HG03280 (cell line): ENCODE data around the gene NAV1.
"Not testable (repeated sequence)": the region's sequence is repeated elsewhere in the genome, so short reads cannot be mapped to it uniquely, and the experiment has no call there.

Experiments
- ATAC-seq: cut with Tn5 transposase; IDR thresholded peaks from one replicate; pipeline ENCODE4 v1.9.1; 2021; ENCODE audit warnings: mild to moderate bottlenecking, moderate library complexity; ENCODE audit not compliant: unreplicated experiment

NAV1 gene

DNA sequence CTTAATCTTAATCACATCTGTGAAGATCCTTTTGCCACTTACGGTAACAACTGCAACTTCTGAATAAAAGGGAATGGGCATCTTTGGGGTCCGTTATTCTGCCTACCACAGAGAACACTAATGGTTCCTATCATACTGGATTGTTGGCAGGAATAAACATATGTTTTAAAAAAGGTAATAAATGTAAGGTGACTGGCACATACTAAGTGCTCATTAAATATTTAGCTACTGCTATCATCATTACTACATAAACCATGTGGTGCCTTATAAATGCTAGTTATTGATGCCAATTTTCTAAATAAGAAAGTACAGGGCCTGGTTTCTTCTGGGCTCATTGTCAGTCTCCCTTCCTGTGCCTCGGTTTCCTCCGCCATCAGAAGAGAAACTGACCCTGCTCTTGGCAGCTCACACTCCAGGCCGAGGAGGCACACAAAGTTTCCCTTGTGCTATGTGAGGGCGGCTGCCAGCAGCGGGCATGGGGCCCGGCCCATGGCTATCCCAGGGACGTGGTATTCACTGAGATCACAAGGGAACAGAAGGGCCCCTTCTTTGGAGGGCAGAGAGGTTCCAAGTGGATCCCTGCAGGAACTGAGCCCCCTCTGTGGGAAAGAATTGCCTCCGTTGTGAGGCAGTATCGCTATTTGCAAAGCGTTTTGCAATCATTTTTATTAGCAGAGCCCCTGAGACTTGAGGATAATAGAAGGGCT lies 26.2 kb downstream of the NAV1 start:
- no peak for ATAC-seq

DNA sequence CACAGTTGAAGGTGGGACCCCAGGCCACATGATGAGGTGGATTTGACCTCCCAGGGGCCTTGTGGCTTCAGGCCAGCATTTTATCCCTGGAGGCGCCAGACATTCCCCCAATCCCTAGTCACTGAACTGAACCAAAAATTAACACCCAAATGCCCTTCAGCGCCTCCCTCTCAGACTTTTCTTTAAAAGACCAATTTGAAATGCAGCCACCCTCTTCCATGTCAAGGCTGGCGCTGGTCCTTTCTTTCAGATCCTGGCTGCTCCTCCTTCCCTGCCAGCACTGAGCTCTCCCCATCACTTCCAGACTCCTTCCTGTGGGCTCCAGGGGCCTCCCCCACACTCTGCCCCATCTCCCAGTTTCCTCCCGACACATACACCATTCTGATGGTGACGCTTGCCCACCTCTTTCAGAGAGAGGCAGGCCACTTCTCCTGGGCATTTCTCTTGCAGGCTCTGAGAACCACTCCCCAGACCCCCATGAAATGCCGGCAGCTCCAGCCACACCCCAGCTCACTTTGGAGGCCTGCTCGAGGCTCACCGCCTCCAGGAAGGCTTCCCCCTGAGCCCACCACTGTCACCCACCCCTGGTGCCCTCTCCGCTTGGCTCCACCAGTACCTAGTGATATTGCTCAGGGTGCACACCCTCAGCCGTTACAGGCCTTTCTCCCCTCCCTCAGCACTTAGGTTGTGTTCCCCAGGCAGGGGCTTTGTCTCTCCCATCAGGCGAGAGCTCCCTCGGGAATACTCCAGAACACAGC lies 27.0 kb downstream of the NAV1 start:
- no peak for ATAC-seq

DNA sequence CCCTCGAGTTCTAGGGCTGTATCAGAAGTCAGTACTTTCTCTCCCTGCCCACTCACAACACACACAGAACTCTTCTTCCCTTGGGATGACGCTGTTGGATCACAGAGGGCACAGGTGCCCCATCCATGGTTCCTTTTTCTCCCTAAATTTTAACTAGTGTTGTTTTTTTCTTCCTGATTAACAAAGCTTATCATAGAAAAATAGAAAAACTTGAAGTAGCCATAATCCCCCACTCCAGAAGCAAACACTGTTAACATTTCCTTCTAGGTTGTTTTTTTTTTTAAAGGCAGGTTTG lies 27.5 kb downstream of the NAV1 start:
- no peak for ATAC-seq

DNA sequence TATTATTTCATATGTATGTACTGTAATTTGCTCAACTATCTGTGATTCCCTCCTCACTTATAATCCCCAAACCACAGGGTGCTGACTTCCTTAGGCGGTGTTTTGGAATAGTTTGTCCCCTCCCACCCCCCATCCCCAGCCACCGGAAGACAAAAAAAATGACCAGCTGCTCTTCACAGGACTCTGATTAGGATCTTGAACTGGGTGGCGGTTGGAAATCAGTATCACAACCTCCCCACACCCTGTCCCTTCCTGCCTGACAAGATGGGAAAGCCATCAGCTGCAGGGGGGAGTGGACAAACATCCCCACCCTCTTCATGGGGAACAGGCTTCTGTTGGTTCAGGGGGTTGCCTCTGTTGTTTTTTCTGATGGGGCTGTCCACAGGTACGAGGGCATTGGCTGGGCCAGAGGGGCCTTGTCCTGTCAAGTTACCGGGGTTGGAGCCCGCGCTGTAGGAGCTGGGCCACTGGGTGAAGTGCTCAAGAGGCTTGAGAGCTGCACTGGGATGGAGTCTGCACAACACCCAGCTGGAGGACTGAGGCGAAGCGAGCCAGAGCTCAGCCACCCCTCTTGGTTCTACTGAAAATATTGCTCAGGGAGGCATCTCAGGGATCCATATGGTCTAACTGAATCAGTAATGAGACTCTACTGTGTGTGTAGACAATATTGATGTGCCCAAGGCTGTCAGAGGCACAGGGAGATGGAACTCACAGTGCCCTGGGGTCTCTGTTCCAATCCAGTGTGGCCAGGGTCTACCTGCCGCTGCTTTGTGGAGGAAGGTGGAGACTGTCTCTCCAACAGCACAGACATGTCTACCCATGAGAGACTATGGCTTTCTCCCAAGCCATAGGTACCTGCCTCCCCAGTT lies 28.2 kb downstream of the NAV1 start:
- ATAC-seq: no peak

DNA sequence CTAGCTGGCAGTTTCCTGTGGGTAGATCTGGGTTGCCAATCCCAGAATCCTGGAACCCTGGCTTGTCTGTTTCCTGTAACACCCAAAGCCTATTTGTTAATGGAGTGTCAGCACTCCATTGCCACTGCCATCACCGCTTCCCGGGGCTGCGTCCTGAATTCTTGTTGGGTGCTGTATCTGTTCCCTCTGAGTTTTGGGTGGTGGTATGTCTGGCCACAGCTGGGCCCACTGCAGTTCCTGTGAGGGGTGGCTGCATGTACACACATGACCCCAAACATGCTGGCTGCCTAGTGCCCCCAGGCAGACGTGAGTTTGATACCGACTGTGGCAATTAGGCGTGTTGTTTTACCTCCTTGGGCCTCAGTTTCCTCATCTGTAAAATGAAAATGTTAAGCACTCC lies 29.3 kb downstream of the NAV1 start:
- no peak for ATAC-seq

DNA sequence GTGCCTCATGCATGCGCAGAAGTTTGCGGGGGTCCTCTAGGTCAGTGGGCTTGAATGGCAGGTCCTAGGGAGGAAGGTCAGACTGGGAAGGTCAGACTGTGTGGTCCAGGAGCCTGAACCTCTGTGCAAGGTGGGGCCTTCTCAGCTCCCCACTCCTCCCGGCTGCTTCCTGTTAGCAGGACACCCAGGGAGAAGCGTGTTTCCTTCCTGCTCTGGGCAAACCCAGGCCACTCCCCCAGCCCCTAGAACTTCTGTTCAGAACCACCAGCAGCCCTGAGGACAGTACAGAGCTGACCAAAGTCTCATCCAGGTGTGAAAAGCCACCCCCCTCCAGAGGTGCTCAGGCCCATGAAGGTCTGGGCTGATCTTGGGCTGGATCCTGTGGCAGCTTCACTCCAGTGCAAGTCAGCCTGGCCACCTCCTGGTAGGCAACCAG lies 29.9 kb downstream of the NAV1 start:
- no peak for ATAC-seq

DNA sequence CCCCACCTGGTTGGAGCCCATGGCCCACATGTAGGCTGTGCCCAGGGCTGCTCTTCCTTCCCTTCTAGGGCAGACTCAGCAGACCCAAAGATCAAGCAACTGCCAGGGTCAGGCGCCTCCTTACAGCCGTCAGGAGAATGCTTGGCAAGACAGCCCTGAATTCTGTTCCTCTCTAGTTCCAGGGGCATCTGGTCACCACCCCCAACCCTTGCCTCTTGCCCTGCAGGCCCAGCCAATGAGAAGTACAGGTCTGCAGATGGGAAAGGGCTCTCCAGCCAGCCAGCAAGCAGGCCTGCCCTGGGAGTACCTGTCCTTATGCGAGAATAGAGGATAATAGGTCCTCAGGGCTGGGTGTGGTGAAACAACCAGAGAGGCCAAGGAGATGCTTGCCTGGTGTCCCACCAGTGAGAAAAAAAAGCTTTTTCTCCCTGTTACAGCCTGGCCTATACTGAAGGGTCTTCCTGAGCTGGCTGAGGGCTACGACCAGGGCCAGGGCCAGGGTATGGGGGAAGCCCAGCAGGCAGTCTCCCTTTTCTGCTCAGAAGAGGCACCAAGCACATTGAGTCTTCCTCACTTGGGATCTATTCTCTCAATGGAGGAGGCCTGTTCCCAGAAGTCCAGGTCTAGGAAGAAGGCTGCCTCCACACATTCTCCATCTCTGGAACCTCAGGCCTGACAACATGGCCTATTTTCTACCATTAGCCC lies 31.4 kb downstream of the NAV1 start:
- ATAC-seq: no peak

DNA sequence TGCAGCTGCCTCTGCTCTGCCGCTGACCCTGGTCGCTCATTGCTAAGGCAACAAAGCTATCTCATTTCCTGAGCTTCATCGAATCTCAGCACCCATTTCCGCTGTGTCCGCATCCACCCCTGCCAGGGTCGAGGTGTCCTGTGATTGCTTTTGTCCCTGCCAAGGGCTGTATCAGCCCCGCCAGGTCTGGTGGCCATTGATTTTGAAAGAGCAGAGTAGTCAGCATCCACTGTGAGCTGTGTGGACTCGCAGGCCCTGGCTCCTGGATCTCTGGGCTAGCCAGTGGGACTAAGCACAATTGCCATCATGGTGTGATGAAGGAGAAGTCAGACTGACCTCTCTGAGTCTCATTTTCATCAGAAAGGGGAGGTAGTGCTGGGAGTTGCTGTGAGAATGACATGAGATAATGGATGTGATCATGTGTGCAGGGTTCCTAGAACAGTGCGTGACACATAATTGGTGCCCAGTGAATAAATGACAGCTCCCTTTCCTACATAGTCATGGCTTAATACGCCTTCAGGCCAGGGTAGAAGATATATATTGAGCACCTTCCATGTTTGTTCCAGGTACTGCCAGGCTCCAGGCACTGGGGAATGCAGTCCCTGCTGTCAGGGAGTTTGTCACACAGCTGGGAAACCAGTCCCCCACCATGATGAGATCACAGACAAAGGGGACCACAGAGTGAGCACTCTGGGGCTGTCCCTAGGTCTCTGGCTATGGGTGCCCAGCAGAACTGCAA lies 32.1 kb downstream of the NAV1 start:
- ATAC-seq: no peak

DNA sequence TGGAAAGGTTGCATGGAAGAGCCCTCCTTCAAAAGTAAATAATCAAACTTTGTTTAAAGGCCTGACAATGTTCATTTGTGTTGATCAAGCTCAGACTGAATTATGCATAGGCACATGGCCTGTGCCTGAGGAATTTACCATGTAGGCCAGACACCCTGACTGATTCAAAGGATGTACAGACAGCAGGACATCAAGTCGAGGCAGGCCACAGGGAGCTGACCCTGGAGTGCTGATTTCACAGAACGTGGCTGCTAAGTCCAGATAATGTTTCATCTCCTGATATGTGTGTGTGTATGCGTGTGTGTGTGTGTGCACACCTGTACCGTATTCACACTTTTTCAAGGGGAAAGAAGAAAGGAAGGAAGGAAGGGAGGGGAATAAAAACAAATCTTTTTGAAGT lies 34.1 kb downstream of the NAV1 start:
- no peak for ATAC-seq

DNA sequence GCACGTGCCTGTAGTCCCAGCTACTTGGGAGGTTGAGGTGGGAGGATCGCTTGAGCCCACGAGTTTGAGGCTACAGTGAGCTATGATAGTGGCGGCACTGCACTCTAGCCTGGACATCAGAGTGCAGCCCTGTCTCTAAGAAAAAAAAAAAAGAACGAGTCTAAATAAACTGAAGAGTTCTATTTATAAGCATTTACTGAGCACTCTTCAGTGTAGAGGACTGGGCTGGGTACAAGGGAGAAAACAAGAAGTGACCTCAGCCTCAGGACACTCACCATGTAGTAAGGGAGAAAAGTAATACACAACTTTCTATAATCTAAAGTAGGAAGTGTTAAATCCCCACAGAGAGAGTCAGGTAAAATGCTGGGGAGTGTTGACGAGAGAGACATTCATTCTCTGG lies 35.0 kb downstream of the NAV1 start:
- no peak for ATAC-seq

DNA sequence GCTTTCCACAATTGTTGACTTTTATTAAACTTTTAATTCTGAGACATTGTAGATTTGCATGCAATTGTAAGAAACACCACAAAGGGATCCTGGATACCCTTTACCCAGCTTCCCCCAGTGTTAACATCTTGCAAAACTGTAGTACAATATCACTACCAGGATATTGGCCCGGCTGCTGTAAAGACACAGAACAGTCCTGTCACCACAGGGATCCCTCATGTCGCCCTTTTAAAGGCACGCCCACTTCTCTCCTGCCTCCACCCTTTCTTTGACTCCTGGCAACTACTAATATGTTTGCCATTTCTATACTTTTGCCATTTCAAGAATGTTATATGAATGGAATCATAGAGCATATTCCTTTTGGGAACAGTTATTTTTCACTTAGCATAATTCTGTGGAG lies 37.0 kb downstream of the NAV1 start:
- ATAC-seq: no peak

DNA sequence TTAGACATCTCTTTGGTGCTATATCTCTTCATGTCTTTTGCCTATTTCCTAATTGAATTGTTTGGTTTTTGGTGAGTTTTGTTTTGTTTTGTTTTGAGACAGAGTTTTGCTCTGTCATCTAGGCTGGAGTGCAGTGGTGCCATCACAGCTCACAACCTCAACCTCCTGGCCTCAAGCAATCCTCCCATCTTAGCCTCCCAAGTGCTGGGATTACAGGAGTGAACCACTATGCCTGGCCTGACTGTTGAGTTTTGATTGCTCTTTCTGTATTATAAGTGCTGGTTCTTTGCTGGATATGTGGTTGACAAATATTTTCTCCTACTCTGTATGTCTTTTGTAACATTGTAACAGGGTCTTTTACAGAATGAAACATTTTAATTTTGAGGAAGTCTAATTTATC lies 38.0 kb downstream of the NAV1 start:
- no peak for ATAC-seq

DNA sequence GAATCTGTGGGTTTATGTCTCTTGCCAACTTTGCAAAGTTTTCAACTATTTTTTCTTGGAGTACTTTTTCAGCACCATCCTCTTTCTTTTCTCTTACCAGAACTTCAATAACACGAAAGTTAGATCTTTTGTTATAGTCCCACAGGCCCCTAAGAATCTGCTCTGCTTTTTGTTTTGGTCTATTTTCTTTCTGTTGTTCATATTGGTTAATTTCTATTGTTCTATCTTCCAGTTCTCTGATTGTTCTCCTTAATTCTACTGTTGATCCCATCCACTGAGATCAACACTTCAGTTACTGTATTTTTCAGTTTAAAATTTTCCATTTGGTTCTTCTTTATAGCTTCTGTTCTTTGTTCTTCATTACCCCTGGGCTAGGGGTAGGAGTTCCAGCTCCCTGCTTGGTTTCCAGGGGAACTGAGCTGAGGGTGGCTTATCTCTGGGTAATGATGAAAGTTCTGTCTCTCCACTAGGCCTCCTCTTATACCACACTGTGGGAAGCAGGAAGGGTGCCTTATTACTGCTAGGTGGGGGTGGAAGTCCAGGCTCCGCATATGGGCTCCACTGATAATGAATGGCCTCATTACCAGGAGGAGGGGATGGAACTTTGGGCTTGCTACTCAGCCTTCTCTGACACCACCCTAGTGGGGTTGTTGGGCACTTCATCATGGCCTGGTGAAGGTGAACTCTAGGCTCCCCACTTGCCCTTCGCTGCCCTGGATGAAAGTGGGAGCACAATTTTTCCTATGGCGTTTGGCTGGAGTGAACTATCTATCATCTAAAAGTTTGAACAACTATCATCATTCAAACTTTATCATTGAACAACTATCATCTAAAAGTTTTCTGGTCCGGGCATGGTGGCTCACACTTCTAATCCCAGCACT lies 39.3 kb downstream of the NAV1 start:
- no peak for ATAC-seq

DNA sequence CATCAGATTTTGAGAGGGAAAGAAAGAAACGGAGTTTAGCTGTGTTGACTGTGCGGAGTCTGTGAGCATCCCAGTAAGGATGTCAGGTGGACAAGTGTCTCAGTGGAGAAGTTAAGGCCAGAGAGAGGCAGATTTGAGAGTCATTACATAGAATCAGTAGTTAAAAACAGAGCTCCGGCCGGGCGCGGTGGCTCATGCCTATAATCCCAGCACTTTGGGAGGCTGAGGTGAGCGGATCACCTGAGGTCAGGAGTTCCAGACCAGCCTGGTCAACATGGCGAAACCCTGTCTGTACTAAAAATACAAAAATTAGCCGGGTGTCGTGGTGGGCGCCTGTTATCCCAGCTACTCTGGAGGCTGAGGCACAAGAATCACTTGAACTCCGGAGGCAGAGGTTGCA lies 42.4 kb downstream of the NAV1 start:
- ATAC-seq: not testable (repeated sequence)

DNA sequence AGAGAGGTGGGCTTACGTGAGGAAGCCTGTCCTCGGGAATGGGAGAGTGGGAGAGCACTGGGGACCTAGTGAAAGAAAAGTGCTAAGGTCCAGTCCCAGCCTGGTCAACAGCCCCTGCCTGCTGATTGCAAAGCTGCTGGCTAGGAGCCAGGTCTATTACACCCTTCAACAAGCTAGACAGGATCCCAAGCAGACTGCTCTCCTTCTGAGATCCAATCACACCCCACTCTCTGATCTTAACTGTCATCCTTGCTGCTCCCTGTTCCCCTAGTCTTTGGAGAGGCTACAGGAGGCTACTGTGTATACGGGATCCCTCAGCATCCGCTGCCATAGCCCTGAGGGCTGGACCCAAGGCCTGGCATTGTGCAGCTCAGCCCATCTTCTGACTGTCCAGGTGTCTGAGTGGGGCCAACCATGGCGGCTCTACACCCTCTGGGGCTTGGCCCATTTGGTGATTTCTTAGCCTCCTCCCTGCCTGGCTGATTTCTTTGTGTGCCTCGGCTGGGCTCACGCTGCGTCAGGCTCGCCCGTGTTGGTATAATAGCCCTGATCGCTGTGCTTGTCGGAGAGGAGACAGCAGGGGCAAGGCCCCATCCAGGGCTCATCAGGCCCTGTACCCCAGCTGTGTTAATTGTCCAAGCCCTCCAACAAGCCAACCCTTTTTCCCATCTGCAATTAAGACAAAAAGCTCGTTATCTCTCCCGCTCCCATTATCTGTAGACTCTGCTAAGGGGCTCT lies 43.9 kb downstream of the NAV1 start:
- no peak for ATAC-seq

DNA sequence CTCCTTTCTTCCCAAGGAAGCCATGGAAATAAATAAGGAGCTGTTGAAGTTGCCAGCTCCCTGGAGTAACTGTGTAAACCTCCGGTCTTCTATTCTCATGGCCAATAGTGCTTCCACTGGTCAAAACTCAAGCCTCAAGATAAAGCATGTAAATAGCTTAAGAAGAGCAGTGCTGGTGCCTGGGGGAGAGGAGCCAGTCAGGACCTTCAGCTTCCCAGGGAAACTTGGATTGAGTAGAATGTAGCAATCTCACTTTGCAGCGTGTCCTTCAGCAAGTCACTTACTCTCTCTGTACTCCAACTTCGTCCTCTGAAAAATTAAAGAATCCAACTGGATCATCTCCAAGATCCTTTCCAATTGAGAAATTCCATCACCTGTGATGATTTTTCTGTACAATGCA lies 44.7 kb downstream of the NAV1 start:
- ATAC-seq: no peak

DNA sequence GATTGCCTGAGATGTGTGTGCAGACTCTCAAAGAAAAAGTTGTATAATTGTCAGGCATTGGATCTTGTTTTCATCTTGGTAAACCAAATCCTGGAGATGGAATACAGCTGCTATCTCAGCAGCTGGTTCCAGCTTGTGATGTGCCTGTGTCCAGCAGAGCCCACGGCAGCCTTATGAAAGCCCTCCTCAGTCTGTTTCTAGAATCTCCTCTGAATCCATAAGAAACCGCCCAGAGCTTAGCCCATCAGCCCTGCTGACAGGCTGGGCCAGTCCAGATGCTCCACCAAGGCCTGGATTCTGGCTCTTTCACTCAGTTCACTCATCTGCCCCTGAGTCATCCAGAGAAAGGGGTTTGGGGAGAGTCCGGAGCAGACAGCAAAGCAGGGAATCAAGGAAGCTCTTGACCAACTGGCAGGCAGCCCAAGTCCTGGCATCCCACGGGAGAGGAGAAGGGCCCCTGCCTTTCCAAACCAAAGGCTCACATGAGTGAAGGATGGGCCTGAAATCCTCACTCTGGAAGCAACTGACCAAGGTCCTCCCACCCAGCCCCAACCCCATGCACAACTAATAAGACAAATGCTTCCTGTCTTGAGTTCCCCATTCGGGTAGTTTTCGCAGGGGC lies 45.7 kb downstream of the NAV1 start:
- ATAC-seq: no peak

DNA sequence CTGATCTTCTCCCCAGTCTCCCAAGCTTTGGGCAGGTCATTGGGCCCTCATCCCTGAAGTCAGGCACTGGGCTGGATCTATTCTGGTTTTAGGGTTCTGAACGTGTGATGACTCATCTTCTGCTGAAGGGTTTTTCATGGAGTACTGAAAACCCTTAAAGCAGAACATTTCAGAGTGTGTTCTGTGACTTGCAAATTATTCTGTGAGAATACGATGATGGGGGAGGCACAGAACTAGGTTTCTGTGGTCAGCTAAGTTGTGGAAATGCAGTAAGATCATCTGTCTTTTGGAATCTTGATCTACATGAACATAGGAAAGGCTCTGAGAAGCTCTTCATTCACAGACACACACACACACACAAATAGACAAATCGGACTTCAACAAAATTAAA lies 46.2 kb downstream of the NAV1 start:
- ATAC-seq: no peak

DNA sequence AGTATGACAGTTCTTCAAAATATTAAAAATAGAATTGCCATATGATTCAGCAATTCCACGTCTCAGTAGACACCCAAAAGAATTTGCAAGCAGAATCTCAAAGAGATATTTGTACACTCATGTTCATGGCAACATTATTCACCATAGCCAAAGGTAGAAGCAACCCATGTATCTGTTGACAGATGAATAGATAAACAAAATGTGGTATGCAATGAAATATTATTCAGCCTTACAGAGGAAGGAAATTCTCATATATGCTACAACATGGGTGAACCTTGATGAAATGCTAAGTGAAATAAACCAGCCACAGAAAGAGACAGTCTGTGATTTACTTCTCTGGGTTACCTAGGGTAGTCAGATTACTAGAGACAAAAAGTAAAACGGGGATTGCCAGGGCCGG lies 47.0 kb downstream of the NAV1 start:
- ATAC-seq: no peak
